PC-3 (cell line): ENCODE data around the gene PDF. TPM values are rescaled to one million over a fixed set of nuclear protein-coding genes. Genes with fewer than 3 reads are reported as not detected.

ENCODE experiments used
- ATAC-seq: fragments of 200-7000 bp; cut with Tn5 transposase; 2 replicates; pipeline ENCODE4 v1.9.1; 2020; ENCODE audit warnings: mild to moderate bottlenecking, moderate library complexity
- BruUV-seq: library from RNA; stranded (reverse); fragments of 400-500 nt; replicated peaks from 2 replicates; lab custom pipeline; 2021; lab: Mats Ljungman, UMichigan
- CTCF ChIA-PET: fragments of 300-600 bp; sonication (Branson Sonifier 250); formaldehyde crosslinking; loops from one replicate; lab custom pipeline; 2022; ENCODE audit warnings: antibody characterized with exemption; lab: Charles Lee
- POLR2A ChIA-PET: fragments of 300-600 bp; sonication (Branson Sonifier 250); formaldehyde crosslinking; loops from one replicate; lab custom pipeline; 2022; ENCODE audit warnings: antibody characterized with exemption; ENCODE audit not compliant: unreplicated experiment; lab: Charles Lee
- DNase-seq: peaks from one replicate; pipeline ENCODE4 v3.0.0-alpha.2; 2015
- H2AFZ ChIP-seq: fragments of 300-600 bp; sonication (generic); 2 replicates; pipeline ENCODE4 v1.6.0; 2016; ENCODE audit warnings: antibody characterized with exemption, low read length
- H3F3A ChIP-seq: fragments of 300-600 bp; sonication (generic); one replicate; pipeline ENCODE4 v1.6.0; 2017; ENCODE audit warnings: antibody characterized with exemption, low read length, control low read depth, mild to moderate bottlenecking; ENCODE audit not compliant: unreplicated experiment
- H3K27ac ChIP-seq: fragments of 300-600 bp; sonication (generic); 2 replicates; pipeline ENCODE4 v1.5.1; 2016; ENCODE audit warnings: mild to moderate bottlenecking, low read length
- H3K27me3 ChIP-seq: fragments of 300-600 bp; sonication (generic); 2 replicates; pipeline ENCODE4 v1.6.1; 2016; ENCODE audit warnings: low read length, mixed read lengths
- H3K36me3 ChIP-seq: fragments of 300-600 bp; sonication (generic); 2 replicates; pipeline ENCODE4 v1.6.1; 2016; ENCODE audit warnings: low read depth, mixed run types, low read length, mixed read lengths
- H3K4me1 ChIP-seq: fragments of 300-600 bp; sonication (generic); 2 replicates; pipeline ENCODE4 v1.5.1; 2016; ENCODE audit warnings: low read length; ENCODE audit not compliant: insufficient read depth
- H3K4me2 ChIP-seq: fragments of 300-600 bp; sonication (generic); 2 replicates; pipeline ENCODE4 v1.6.0; 2016; ENCODE audit warnings: low read length
- H3K4me3 ChIP-seq: fragments of 300-600 bp; sonication (generic); 2 replicates; pipeline ENCODE4 v1.5.1; 2016; ENCODE audit warnings: mild to moderate bottlenecking, low read length, mixed read lengths
- H3K79me2 ChIP-seq: fragments of 300-600 bp; sonication (generic); 2 replicates; pipeline ENCODE4 v1.6.1; 2017; ENCODE audit warnings: low read length, mixed read lengths
- H3K9ac ChIP-seq: fragments of 300-600 bp; sonication (generic); 2 replicates; pipeline ENCODE4 v1.6.0; 2016; ENCODE audit warnings: mild to moderate bottlenecking, low read length
- H3K9me2 ChIP-seq: fragments of 300-600 bp; sonication (generic); replicated peaks from 2 replicates; pipeline ENCODE4 v1.6.1; 2016; ENCODE audit warnings: mixed run types, low read length, mixed read lengths
- H3K9me3 ChIP-seq: fragments of 300-600 bp; sonication (generic); 2 replicates; pipeline ENCODE4 v1.6.1; 2016; ENCODE audit warnings: low read length, mixed read lengths
- H4K20me1 ChIP-seq: fragments of 300-600 bp; sonication (generic); 2 replicates; pipeline ENCODE4 v1.6.1; 2016; ENCODE audit warnings: low read length, mixed read lengths
- EZH2 ChIP-seq: fragments of 300-600 bp; sonication (generic); IDR thresholded peaks from one replicate; pipeline ENCODE4 v1.6.1; 2017; ENCODE audit warnings: antibody characterized with exemption, mild to moderate bottlenecking, low read length; ENCODE audit not compliant: unreplicated experiment
- EZH2phosphoT487 ChIP-seq: fragments of 300-600 bp; sonication (generic); IDR thresholded peaks from 2 replicates; pipeline ENCODE4 v1.6.1; 2018; ENCODE audit warnings: mild to moderate bottlenecking, antibody characterized with exemption, low read length, borderline replicate concordance
- intact Hi-C: fragments of 100-400 bp; cut with micrococcal nuclease; formaldehyde crosslinking; loops from 2 replicates; pipeline ENCODE4 v1.9.0; 2023
- total RNA-seq: library from RNA; depleted of rRNA; stranded (reverse); fragments of >200 nt; gene quantifications from 2 replicates; pipeline ENCODE4 v1.2.3, GENCODE V29; 2014
- TF ChIP-seq, protein P1 (sequence below): fragments of 300-600 bp; sonication (generic); conservative IDR thresholded peaks from 2 replicates; pipeline ENCODE4 v1.5.1; 2017; ENCODE audit warnings: antibody characterized with exemption, low read depth, mild to moderate bottlenecking, low read length

The PDF gene
- total RNA-seq, 1 experiment from 2014 or later = 30.6 TPM

DNA sequence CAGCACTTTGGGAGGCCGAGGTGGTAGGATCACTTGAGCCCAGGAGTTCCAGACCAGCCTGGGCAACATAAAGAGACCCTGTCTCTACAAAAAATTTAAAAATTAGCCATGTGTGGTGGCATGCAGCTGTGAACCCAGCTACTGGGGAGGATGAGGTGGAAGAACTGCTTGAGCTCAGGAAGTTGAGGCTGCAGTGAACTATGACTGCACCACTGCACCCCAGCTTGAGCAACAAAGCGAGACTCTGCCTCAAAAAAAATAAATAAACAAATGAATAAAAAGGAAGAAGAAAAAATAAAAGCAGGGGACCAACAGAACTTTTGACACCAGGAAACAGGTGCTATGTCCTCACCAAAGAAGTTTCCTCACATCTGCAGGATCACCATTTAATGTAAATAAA, 41.2 kb upstream of the PDF start:
- intact Hi-C loops = no loop called here
- ATAC-seq (no peak), DNase-seq (no peak)
- no peaks in the 10 kb centered on the region for H3K9me3 ChIP-seq
- H3K36me3 ChIP-seq = peaks cover 20% of the 10 kb centered on the region
- H3K27me3 ChIP-seq = no peaks in the 10 kb centered on the region
- POLR2A ChIA-PET = no interaction called here
- H3K4me2 ChIP-seq = no peak overlapping the region
- no peaks in the 10 kb centered on the region for H3K4me1 ChIP-seq
- BruUV-seq = no TSS peak
- no peak overlapping the region for H3K9ac ChIP-seq
- no peaks in the 10 kb centered on the region for H3K9me2 ChIP-seq
- no peak overlapping the region for H3K4me3 ChIP-seq
- CTCF ChIA-PET = no interaction called here
- TF ChIP-seq, protein P1, sequence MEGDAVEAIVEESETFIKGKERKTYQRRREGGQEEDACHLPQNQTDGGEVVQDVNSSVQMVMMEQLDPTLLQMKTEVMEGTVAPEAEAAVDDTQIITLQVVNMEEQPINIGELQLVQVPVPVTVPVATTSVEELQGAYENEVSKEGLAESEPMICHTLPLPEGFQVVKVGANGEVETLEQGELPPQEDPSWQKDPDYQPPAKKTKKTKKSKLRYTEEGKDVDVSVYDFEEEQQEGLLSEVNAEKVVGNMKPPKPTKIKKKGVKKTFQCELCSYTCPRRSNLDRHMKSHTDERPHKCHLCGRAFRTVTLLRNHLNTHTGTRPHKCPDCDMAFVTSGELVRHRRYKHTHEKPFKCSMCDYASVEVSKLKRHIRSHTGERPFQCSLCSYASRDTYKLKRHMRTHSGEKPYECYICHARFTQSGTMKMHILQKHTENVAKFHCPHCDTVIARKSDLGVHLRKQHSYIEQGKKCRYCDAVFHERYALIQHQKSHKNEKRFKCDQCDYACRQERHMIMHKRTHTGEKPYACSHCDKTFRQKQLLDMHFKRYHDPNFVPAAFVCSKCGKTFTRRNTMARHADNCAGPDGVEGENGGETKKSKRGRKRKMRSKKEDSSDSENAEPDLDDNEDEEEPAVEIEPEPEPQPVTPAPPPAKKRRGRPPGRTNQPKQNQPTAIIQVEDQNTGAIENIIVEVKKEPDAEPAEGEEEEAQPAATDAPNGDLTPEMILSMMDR = no peak
- no peak for TF ChIP-seq EZH2phosphoT487
- TF ChIP-seq EZH2 = no peak
- H2AFZ ChIP-seq = no peak overlapping the region
- no peak overlapping the region for H3K27ac ChIP-seq
- H3K79me2 ChIP-seq = no peaks in the 10 kb centered on the region
- no peaks in the 10 kb centered on the region for H3F3A ChIP-seq
- no peaks in the 10 kb centered on the region for H4K20me1 ChIP-seq

- ATAC-seq (no peak), DNase-seq (no peak)
- no peak overlapping the region for H3K9ac ChIP-seq
- intact Hi-C loops = no loop called here
- no TSS peak for BruUV-seq
- no peaks in the 10 kb centered on the region for H3K27me3 ChIP-seq
- no peak for TF ChIP-seq EZH2phosphoT487
- TF ChIP-seq, protein P1 = no peak
- no peak for TF ChIP-seq EZH2
- no peaks in the 10 kb centered on the region for H3K9me2 ChIP-seq
- no peak overlapping the region for H3K27ac ChIP-seq
- H3K4me2 ChIP-seq = no peak overlapping the region
- no peaks in the 10 kb centered on the region for H3K9me3 ChIP-seq
- H3K4me1 ChIP-seq = no peaks in the 10 kb centered on the region
- peaks cover 28% of the 10 kb centered on the region for H3K36me3 ChIP-seq
- ChIA-PET CTCF (no interaction called here), POLR2A (no interaction called here)
- no peak overlapping the region for H3K4me3 ChIP-seq
- no peaks in the 10 kb centered on the region for H3F3A ChIP-seq
- H2AFZ ChIP-seq = no peak overlapping the region
- H4K20me1 ChIP-seq = no peaks in the 10 kb centered on the region
- H3K79me2 ChIP-seq = no peaks in the 10 kb centered on the region
Measured at GRCh38 chr16:69368866-69369265, 38.5 kb upstream of the PDF start.

- DNase-seq = no peak
- BruUV-seq = no TSS peak
- Histone ChIP-seq H3K9ac (no peak overlapping the region), H3K27me3 (no peaks in the 10 kb centered on the region), H3K4me2 (no peak overlapping the region), H3K9me2 (no peaks in the 10 kb centered on the region), H3K79me2 (no peaks in the 10 kb centered on the region), H3K9me3 (no peaks in the 10 kb centered on the region), H3F3A (no peaks in the 10 kb centered on the region), H3K4me1 (no peaks in the 10 kb centered on the region), H4K20me1 (no peaks in the 10 kb centered on the region), H3K4me3 (no peak overlapping the region), H3K36me3 (peaks cover 28% of the 10 kb centered on the region), H2AFZ (no peak overlapping the region), H3K27ac (no peak overlapping the region)
- intact Hi-C loops = no loop called here
- ATAC-seq = no peak
- ChIA-PET POLR2A (no interaction called here), CTCF (no interaction called here)
- TF ChIP-seq, protein P1 = no peak
- TF ChIP-seq EZH2phosphoT487 = no peak
- TF ChIP-seq EZH2 = no peak
Measured at GRCh38 chr16:69367980-69368379, 37.6 kb upstream of the PDF start.
